HCEC 1CT (cell line): ENCODE data around the gene CCDC157.
"Not testable (repeated sequence)": the region's sequence is repeated elsewhere in the genome, so short reads cannot be mapped to it uniquely, and the experiment has no call there.

Experiments used
- DNase-seq: peaks from one replicate; pipeline ENCODE4 v3.0.0-alpha.2; 2017

The CCDC157 gene

GRCh38 chr22:30392661-30393321 is 36.0 kb downstream of the CCDC157 start:
- DNase-seq, result no peak

- no peak for DNase-seq
These were observed 36.5 kb downstream of the CCDC157 start for GRCh38 chr22:30393322-30393680.

GRCh38 chr22:30393885-30394284 is 37.1 kb downstream of the CCDC157 start:
- no peak for DNase-seq

- peak; percentile 47 for DNase-seq
These were observed 40.3 kb downstream of the CCDC157 start, which contains the start of gene SEC14L2 for GRCh38 chr22:30396871-30397655. Gene SEC14L2, plus strand, starts transcription at chr22:30397018. Its CDS starts 99 bp downstream, at chr22:30397117.

- no peak for DNase-seq
These were observed 41.1 kb downstream of the CCDC157 start for GRCh38 chr22:30397656-30398635.

- DNase-seq, result no peak
These were observed 42.2 kb downstream of the CCDC157 start for GRCh38 chr22:30398685-30399680.

GRCh38 chr22:30399718-30400117 is 42.9 kb downstream of the CCDC157 start:
- DNase-seq, result no peak

GRCh38 chr22:30400159-30400558 is 43.4 kb downstream of the CCDC157 start:
- no peak for DNase-seq

GRCh38 chr22:30401024-30401423 is 44.2 kb downstream of the CCDC157 start:
- not testable (repeated sequence) for DNase-seq

GRCh38 chr22:30402028-30402765 is 45.4 kb downstream of the CCDC157 start:
- no peak for DNase-seq

- DNase-seq, result not testable (repeated sequence)
These were observed 45.9 kb downstream of the CCDC157 start for GRCh38 chr22:30402766-30403104.

- no peak for DNase-seq
These were observed 47.5 kb downstream of the CCDC157 start for GRCh38 chr22:30404307-30404706.

- DNase-seq, result no peak
These were observed 48.9 kb downstream of the CCDC157 start for GRCh38 chr22:30405731-30406130.

GRCh38 chr22:30406400-30406799 is 49.6 kb downstream of the CCDC157 start:
- DNase-seq, result no peak

- peak; percentile 9 for DNase-seq
These were observed 51.7 kb downstream of the CCDC157 start for GRCh38 chr22:30408388-30409102.

GRCh38 chr22:30411780-30412179 is 55.0 kb downstream of the CCDC157 start:
- DNase-seq, result no peak

- DNase-seq, result no peak
These were observed 56.2 kb downstream of the CCDC157 start for GRCh38 chr22:30413001-30413400.

- DNase-seq, result no peak
These were observed 57.1 kb downstream of the CCDC157 start for GRCh38 chr22:30413745-30414524.

GRCh38 chr22:30414525-30415047 is 57.8 kb downstream of the CCDC157 start:
- no peak for DNase-seq
